ENCODE measurements around the gene LRRTM1. TPM values are rescaled to one million over a fixed set of nuclear protein-coding genes. Genes with fewer than 3 reads are reported as not detected.
A peak's percentile ranks its signal among the peaks of the same experiment; 100 is the strongest.

The LRRTM1 gene
- total RNA-seq, 1 experiment from 2014 or later: not detected

- in situ Hi-C loops (cut with HindIII; ENCODE audit: low pct_unique_long_range_greater_than_20kb, low sequenced_read_pairs): no loop called here
- no peak for DNase-seq (ENCODE audit: low read depth)
Measured at GRCh38 chr2:80256782-80257167, 47.8 kb downstream of the LRRTM1 start.

DNA sequence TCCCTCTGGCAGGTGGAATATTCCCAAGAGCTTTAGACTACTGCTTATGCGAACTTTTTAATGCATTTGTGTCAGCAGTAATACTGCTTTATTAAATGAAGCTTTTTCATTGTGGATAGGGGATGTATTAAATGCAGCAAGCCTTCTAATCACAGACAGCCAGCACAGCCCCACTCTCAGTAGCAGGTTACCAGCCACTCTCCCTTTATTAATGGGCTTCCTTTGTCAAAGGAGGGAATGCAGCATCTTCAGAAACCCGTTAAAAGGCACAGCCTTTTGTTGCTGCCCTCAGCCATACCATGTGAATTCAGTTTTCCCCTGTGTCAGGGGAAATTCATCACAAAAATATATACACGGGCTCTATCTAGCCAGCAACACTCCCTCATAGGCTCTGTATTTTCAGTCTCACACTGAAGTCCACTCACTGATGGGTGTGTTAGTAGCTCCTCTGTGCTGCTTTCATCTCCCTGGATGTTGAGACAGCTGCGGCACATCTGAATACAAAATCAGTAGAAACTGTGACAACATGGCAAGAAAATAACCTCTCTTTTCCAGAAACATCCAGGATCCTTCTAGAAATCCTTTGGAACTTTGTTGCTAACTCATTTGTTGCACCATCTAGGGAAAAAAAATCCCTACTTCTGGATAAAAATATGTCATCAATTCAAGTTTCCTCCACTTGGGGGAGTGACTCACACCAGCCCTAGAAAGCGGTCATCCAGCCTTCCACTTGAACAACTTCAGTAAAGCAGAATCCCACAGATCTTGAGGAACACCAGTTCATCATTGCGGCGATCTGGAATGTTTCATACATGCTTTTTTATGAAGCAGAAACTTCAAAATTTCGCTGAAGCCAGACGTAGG is 48.4 kb downstream of the LRRTM1 start:
- in situ Hi-C loops (cut with HindIII; ENCODE audit: low pct_unique_long_range_greater_than_20kb, low sequenced_read_pairs): no loop called here
- DNase-seq (ENCODE audit: low read depth): peak; percentile 2

- no peak for DNase-seq (ENCODE audit: low read depth)
- in situ Hi-C loops (cut with HindIII; ENCODE audit: low pct_unique_long_range_greater_than_20kb, low sequenced_read_pairs): no loop called here
Measured at GRCh38 chr2:80252294-80252986, 52.1 kb downstream of the LRRTM1 start.
